IMR-90 (cell line): ENCODE results near the gene KRTAP5-4. TPM values are rescaled to one million over a fixed set of nuclear protein-coding genes. Genes with fewer than 3 reads are reported as not detected.

Experiments used
- ATAC-seq: fragments of 200-7000 bp; cut with Tn5 transposase; 2 replicates; pipeline ENCODE4 v1.9.1; 2020; ENCODE audit warnings: low read depth, mild to moderate bottlenecking, moderate library complexity
- BruUV-seq: library from RNA; stranded (reverse); fragments of 400-500 nt; replicated peaks from 2 replicates; lab custom pipeline; 2021; lab: Mats Ljungman, UMichigan
- CTCF ChIA-PET: fragments of 300-600 bp; formaldehyde crosslinking; extraction: SDS; loops from one replicate; lab custom pipeline; 2021; ENCODE audit warnings: antibody characterized with exemption; lab: Yijun Ruan, JAX
- POLR2A ChIA-PET: fragments of 300-600 bp; sonication (Branson Sonifier 250); formaldehyde crosslinking; loops from one replicate; lab custom pipeline; 2022; ENCODE audit warnings: antibody characterized with exemption; ENCODE audit not compliant: unreplicated experiment; lab: Charles Lee
- DNase-seq: peaks from one replicate; pipeline ENCODE4 v3.0.0; 2013
- H2AFZ ChIP-seq: replicated peaks from 2 replicates; pipeline ENCODE3; 2013; ENCODE audit warnings: low read length, mild to moderate bottlenecking; ENCODE audit not compliant: poor library complexity
- H2AK5ac ChIP-seq: 2 replicates; pipeline ENCODE4 v1.6.1; 2013; ENCODE audit warnings: low read depth, low read length, inconsistent platforms
- H2AK9ac ChIP-seq: replicated peaks from 2 replicates; pipeline ENCODE3; 2013; ENCODE audit warnings: mild to moderate bottlenecking, low read depth, low read length, moderate library complexity; ENCODE audit not compliant: poor library complexity
- H2BK120ac ChIP-seq: 2 replicates; pipeline ENCODE4 v1.6.1; 2013; ENCODE audit warnings: low read depth, low read length, inconsistent platforms
- H2BK15ac ChIP-seq: 3 replicates; pipeline ENCODE4 v1.6.1; 2013; ENCODE audit warnings: low read depth, low read length, inconsistent platforms
- H2BK20ac ChIP-seq: 2 replicates; pipeline ENCODE4 v1.6.1; 2013; ENCODE audit warnings: low read depth, mild to moderate bottlenecking, inconsistent platforms, low read length, moderate library complexity
- H2BK5ac ChIP-seq: 2 replicates; pipeline ENCODE4 v1.6.1; 2013; ENCODE audit warnings: mild to moderate bottlenecking, low read depth, low read length, inconsistent platforms; ENCODE audit not compliant: poor library complexity, severe bottlenecking
- H3K14ac ChIP-seq: replicated peaks from 2 replicates; pipeline ENCODE4 v1.6.1; 2013; ENCODE audit warnings: low read depth, low read length, inconsistent platforms
- H3K18ac ChIP-seq: 2 replicates; pipeline ENCODE4 v1.6.1; 2013; ENCODE audit warnings: low read depth, low read length, control low read depth
- H3K23ac ChIP-seq: 2 replicates; pipeline ENCODE4 v1.6.1; 2013; ENCODE audit warnings: low read depth, low read length, inconsistent platforms
- H3K27ac ChIP-seq: 2 replicates; pipeline ENCODE4 v1.5.1; 2013; ENCODE audit warnings: mild to moderate bottlenecking, control low read depth, low read length; ENCODE audit not compliant: insufficient read depth
- H3K27me3 ChIP-seq: 2 replicates; pipeline ENCODE4 v1.6.1; 2013; ENCODE audit warnings: low read length; ENCODE audit not compliant: control insufficient read depth, insufficient read depth
- H3K36me3 ChIP-seq: 2 replicates; pipeline ENCODE4 v1.6.1; 2013; ENCODE audit warnings: low read length, mixed read lengths; ENCODE audit not compliant: control insufficient read depth, insufficient read depth
- H3K4ac ChIP-seq: 2 replicates; pipeline ENCODE4 v1.6.1; 2013; ENCODE audit warnings: low read depth, low read length, inconsistent platforms
- H3K4me1 ChIP-seq: 2 replicates; pipeline ENCODE4 v1.6.1; 2013; ENCODE audit warnings: low read length, mixed read lengths; ENCODE audit not compliant: control insufficient read depth, insufficient read depth
- H3K4me2 ChIP-seq: 2 replicates; pipeline ENCODE4 v1.6.1; 2013; ENCODE audit warnings: low read depth, mild to moderate bottlenecking, control low read depth, low read length, moderate library complexity
- H3K4me3 ChIP-seq: 2 replicates; pipeline ENCODE4 v1.5.1; 2013; ENCODE audit warnings: low read depth, mild to moderate bottlenecking, control low read depth, low read length, moderate library complexity; ENCODE audit not compliant: insufficient read depth
- H3K56ac ChIP-seq: 2 replicates; pipeline ENCODE4 v1.6.1; 2013; ENCODE audit warnings: low read length, inconsistent platforms; ENCODE audit not compliant: insufficient read depth; ENCODE audit errors: extremely low read depth
- H3K79me1 ChIP-seq, 2 experiments: 2 replicates each; pipeline ENCODE4 v1.6.1; 2013; ENCODE audit warnings: low read length in 2 of 2, inconsistent platforms in 1 of 2, low read depth in 1 of 2
- H3K9ac ChIP-seq: 2 replicates; pipeline ENCODE4 v1.6.1; 2013; ENCODE audit warnings: low read depth, low read length, control low read depth
- H3K9me1 ChIP-seq: 2 replicates; pipeline ENCODE4 v1.6.1; 2013; ENCODE audit warnings: low read length, inconsistent platforms; ENCODE audit not compliant: insufficient read depth
- H3K9me3 ChIP-seq: 2 replicates; pipeline ENCODE4 v1.6.1; 2013; ENCODE audit warnings: low read length; ENCODE audit not compliant: control insufficient read depth, insufficient read depth
- H4K20me1 ChIP-seq: 2 replicates; pipeline ENCODE4 v1.6.1; 2013; ENCODE audit warnings: low read length, inconsistent platforms; ENCODE audit not compliant: insufficient read depth
- H4K5ac ChIP-seq: 2 replicates; pipeline ENCODE4 v1.6.1; 2013; ENCODE audit warnings: mild to moderate bottlenecking, low read depth, low read length, control low read depth
- H4K8ac ChIP-seq, 2 experiments: 2 replicates each; pipeline ENCODE4 v1.6.1; 2013; ENCODE audit warnings: low read depth in 2 of 2, low read length in 2 of 2, control low read depth in 1 of 2, inconsistent platforms in 1 of 2
- H4K91ac ChIP-seq: 2 replicates; pipeline ENCODE4 v1.6.1; 2013; ENCODE audit warnings: low read depth, low read length, inconsistent platforms; ENCODE audit not compliant: insufficient read depth
- CTCF ChIP-seq: conservative IDR thresholded peaks from 2 replicates; pipeline ENCODE4 v1.5.1; 2012; ENCODE audit warnings: mild to moderate bottlenecking, low read depth, low read length, improper control_type of control experiment
- MXI1 ChIP-seq: IDR thresholded peaks from 2 replicates; pipeline ENCODE4 v1.6.1; 2012; ENCODE audit warnings: low read depth, mild to moderate bottlenecking, low read length, moderate library complexity, borderline replicate concordance
- RCOR1 ChIP-seq: IDR thresholded peaks from 2 replicates; pipeline ENCODE4 v1.6.1; 2012; ENCODE audit warnings: mild to moderate bottlenecking, low read length, improper control_type of control experiment; ENCODE audit not compliant: insufficient replicate concordance
- RFX5 ChIP-seq: IDR thresholded peaks from 2 replicates; pipeline ENCODE4 v1.8.0; 2012; ENCODE audit warnings: low read depth, mild to moderate bottlenecking, low read length, moderate library complexity
- SMC3 ChIP-seq: fragments of 150-350 bp; IDR thresholded peaks from 2 replicates; pipeline ENCODE4 v1.6.1; 2016; ENCODE audit warnings: low read depth, mild to moderate bottlenecking, antibody characterized with exemption, low read length, moderate library complexity
- WGBS, 2 experiments: methylation state at CpG; one replicate each; pipeline versions ENCODE4 v1.1.5 to v1.1.7; 2013; ENCODE audit warnings: missing lambda C conversion rate in 2 of 2; ENCODE audit not compliant: insufficient read length in 1 of 2; ENCODE audit errors: extremely low coverage in 2 of 2; 5-methylcytosine and 5-hydroxymethylcytosine counted together
- dilution Hi-C: fragments of 300-500 bp; cut with HindIII; formaldehyde crosslinking; loops from one replicate; pipeline ENCODE4 v1.14.3; 2018; ENCODE audit warnings: low sequenced_read_pairs; ENCODE audit not compliant: unreplicated experiment
- in situ Hi-C: fragments of 300-500 bp; cut with MboI; formaldehyde crosslinking; loops from 3 replicates; pipeline ENCODE4 v1.14.3; 2019; ENCODE audit warnings: low sequenced_read_pairs, inconsistent platforms, mixed read lengths
- intact Hi-C: fragments of 100-400 bp; cut with micrococcal nuclease; formaldehyde crosslinking; loops from 2 replicates; pipeline ENCODE4 v1.10.0; 2022
- polyA plus RNA-seq, 3 experiments: library from polyadenylated mRNA; depleted of rRNA; stranded (reverse); fragments of >200 nt; gene quantifications; 2 replicates each; pipeline ENCODE4 v1.2.3, GENCODE V29; 2012; ENCODE audit warnings: low replicate concordance in 1 of 3
- total RNA-seq: library from RNA; depleted of rRNA; stranded (reverse); fragments of >200 nt; gene quantifications from 2 replicates; pipeline ENCODE4 v1.2.3, GENCODE V29; 2012

Gene KRTAP5-4
- total and polyA plus RNA-seq, 2 of the 4 experiments (the other 2 are of a cell fraction), result not detected

- WGBS, 2 experiments, result no CpG with 5 or more reads among the region's 5 CpGs
- TF ChIP-seq CTCF, result no peak
- TF ChIP-seq MXI1, result no peak
- no peak for TF ChIP-seq RCOR1
- no peak for TF ChIP-seq SMC3
- no peak for TF ChIP-seq RFX5
- intact Hi-C loops (no loop called here), in situ Hi-C loops (no loop called here), dilution Hi-C loops (no loop called here)
- Histone ChIP-seq H4K20me1 (no peaks in the 10 kb centered on the region), H2BK5ac (no peak overlapping the region), H4K91ac (no peak overlapping the region), H2BK15ac (no peak overlapping the region), H3K14ac (no peak overlapping the region), H2AFZ (no peak overlapping the region), H4K8ac (no peak overlapping the region), H2BK20ac (no peak overlapping the region), H3K9me3 (no peaks in the 10 kb centered on the region), H3K4me2 (no peak overlapping the region), H3K4me1 (no peaks in the 10 kb centered on the region), H3K4me3 (no peak overlapping the region), H3K23ac (no peak overlapping the region), H2BK120ac (no peak overlapping the region), H3K79me1 (no peaks in the 10 kb centered on the region), H3K56ac (no peak overlapping the region), H3K4ac (no peak overlapping the region), H3K18ac (no peak overlapping the region), H3K27me3 (peaks cover 51% of the 10 kb centered on the region), H3K9ac (no peak overlapping the region), H3K36me3 (no peaks in the 10 kb centered on the region), H3K9me1 (no peaks in the 10 kb centered on the region), H2AK5ac (no peak overlapping the region), H3K27ac (no peak overlapping the region), H4K5ac (no peak overlapping the region), H2AK9ac (no peak overlapping the region)
- no peak for DNase-seq
- BruUV-seq, result no TSS peak
- POLR2A ChIA-PET, result no interaction called here
- no peak for ATAC-seq
- CTCF ChIA-PET, result no interaction called here
These were observed 21.3 kb downstream of the KRTAP5-4 start for GRCh38 chr11:1600626-1601025.
